B cell (primary cell): ENCODE data around the gene LMAN1L. TPM values are rescaled to one million over a fixed set of nuclear protein-coding genes. Genes with fewer than 3 reads are reported as not detected.

ENCODE experiments used
- ATAC-seq: fragments of 200-7000 bp; cut with Tn5 transposase; one replicate; pipeline ENCODE4 v1.10.0; 2021; ENCODE audit warnings: low read depth, mild to moderate bottlenecking, moderate number of reproducible peaks, moderate library complexity
- CTCF ChIA-PET: fragments of 350-600 bp; sonication (Branson Sonifier 250); formaldehyde crosslinking; loops from one replicate; lab custom pipeline; 2021; ENCODE audit warnings: antibody characterized with exemption, inconsistent platforms; lab: Charles Lee
- POLR2A ChIA-PET: fragments of 350-600 bp; sonication (Branson Sonifier 250); formaldehyde crosslinking; loops from one replicate; lab custom pipeline; 2021; ENCODE audit warnings: antibody characterized with exemption; lab: Charles Lee
- DNase-seq: peaks from one replicate; pipeline ENCODE4 v3.0.0; 2013
- H2AFZ ChIP-seq: 2 replicates; pipeline ENCODE4 v1.6.1; 2012; ENCODE audit warnings: mild to moderate bottlenecking, low read depth, low read length; ENCODE audit not compliant: insufficient read depth, poor library complexity, severe bottlenecking
- H3K27ac ChIP-seq, 2 donors: 1 replicate in 1 of 2; 2 replicates in 1 of 2; pipeline ENCODE4 v1.5.1; 2012 to 2013; ENCODE audit warnings: low read length in 2 of 2, mild to moderate bottlenecking in 2 of 2, moderate library complexity in 1 of 2
- H3K27me3 ChIP-seq, 4 experiments: fragments of 200-600 bp in 1 of 4; sonication (generic) in 1 of 4; replicated peaks in 1 of 4; 1 replicate in 2 of 4; 2 replicates in 2 of 4; pipeline versions ENCODE4 v1.6.1 to v1.7.0; 2013 to 2016; ENCODE audit warnings: low read length in 3 of 4, mild to moderate bottlenecking in 2 of 4, mixed read lengths in 1 of 4, moderate library complexity in 1 of 4; ENCODE audit not compliant: insufficient read depth in 4 of 4, control insufficient read depth in 3 of 4; ENCODE audit errors: control extremely low read depth in 1 of 4
- H3K36me3 ChIP-seq, 2 experiments: replicated peaks in 1 of 2; 1 replicate in 1 of 2; 2 replicates in 1 of 2; pipeline versions ENCODE4 v1.6.1 to v1.7.1; 2013; ENCODE audit warnings: low read length in 1 of 2; ENCODE audit not compliant: insufficient read depth in 2 of 2, control insufficient read depth in 1 of 2; ENCODE audit errors: control extremely low read depth in 1 of 2, extremely low read depth in 1 of 2
- H3K4me1 ChIP-seq, 2 donors: fragments of 200-600 bp in 1 of 2; sonication (generic) in 1 of 2; 1 replicate in 1 of 2; 2 replicates in 1 of 2; pipeline versions ENCODE4 v1.5.1 to v1.6.1; 2013 to 2017; ENCODE audit warnings: low read length in 2 of 2; ENCODE audit not compliant: control insufficient read depth in 2 of 2, insufficient read depth in 2 of 2
- H3K4me2 ChIP-seq: replicated peaks from 2 replicates; pipeline ENCODE3; 2012; ENCODE audit warnings: mild to moderate bottlenecking, low read depth, low read length; ENCODE audit not compliant: poor library complexity, severe bottlenecking
- H3K4me3 ChIP-seq, 5 experiments: fragments of 200-600 bp in 1 of 5; sonication (generic) in 1 of 5; 1 replicate in 3 of 5; 2 replicates in 2 of 5; pipeline versions ENCODE4 v1.5.1 to v1.7.0; 2011 to 2016; ENCODE audit warnings: low read length in 4 of 5, mild to moderate bottlenecking in 4 of 5, low read depth in 2 of 5, control low read depth in 1 of 5, moderate library complexity in 1 of 5; ENCODE audit not compliant: insufficient read depth in 1 of 5; ENCODE audit errors: control extremely low read depth in 1 of 5, extremely low read depth in 1 of 5
- H3K79me2 ChIP-seq: fragments of 200-600 bp; sonication (generic); one replicate; pipeline ENCODE4 v1.6.0; 2016; ENCODE audit warnings: low read length; ENCODE audit not compliant: control insufficient read depth, insufficient read depth
- H3K9ac ChIP-seq: fragments of 200-600 bp; sonication (generic); 2 replicates; pipeline ENCODE4 v1.6.1; 2017; ENCODE audit warnings: mild to moderate bottlenecking, low read length, moderate library complexity
- H3K9me3 ChIP-seq, 3 donors: one replicate each; pipeline versions ENCODE4 v1.6.1 to v1.7.1; 2013; ENCODE audit warnings: low read length in 2 of 3; ENCODE audit not compliant: control insufficient read depth in 2 of 3, insufficient read depth in 1 of 3; ENCODE audit errors: control extremely low read depth in 1 of 3
- H4K20me1 ChIP-seq: 2 replicates; pipeline ENCODE4 v1.6.0; 2012; ENCODE audit warnings: mild to moderate bottlenecking, low read length; ENCODE audit not compliant: insufficient read depth, control insufficient read depth, poor library complexity, severe bottlenecking
- H3K27ac Mint-ChIP-seq: one replicate; pipeline ENCODE4 v1.8.0; 2021; ENCODE audit warnings: mixed read lengths
- H3K27me3 Mint-ChIP-seq: one replicate; pipeline ENCODE4 v1.8.0; 2021; ENCODE audit warnings: mixed read lengths
- H3K4me1 Mint-ChIP-seq: one replicate; pipeline ENCODE4 v1.8.0; 2021; ENCODE audit warnings: mixed read lengths
- H3K4me3 Mint-ChIP-seq: one replicate; pipeline ENCODE4 v1.8.0; 2021; ENCODE audit warnings: mixed read lengths
- H3K9me3 Mint-ChIP-seq: one replicate; pipeline ENCODE4 v1.8.0; 2022; ENCODE audit warnings: mixed read lengths; ENCODE audit not compliant: insufficient read depth
- CTCF ChIP-seq: fragments of 200-600 bp; IDR thresholded peaks from one replicate; pipeline ENCODE4 v1.8.0; 2022; ENCODE audit warnings: antibody characterized with exemption, mild to moderate bottlenecking
- EZH2 ChIP-seq: IDR thresholded peaks from 2 replicates; pipeline ENCODE4 v1.6.1; 2012; ENCODE audit warnings: borderline replicate concordance, low read depth, mild to moderate bottlenecking, moderate library complexity, low read length; ENCODE audit not compliant: insufficient read depth, poor library complexity, severe bottlenecking
- WGBS: methylation state at CpG from one replicate; pipeline ENCODE4 v1.1.5; 2013; ENCODE audit warnings: missing lambda C conversion rate; ENCODE audit not compliant: insufficient coverage; 5-methylcytosine and 5-hydroxymethylcytosine counted together
- intact Hi-C: fragments of 100-400 bp; cut with micrococcal nuclease; formaldehyde crosslinking; loops from one replicate; pipeline ENCODE4 v1.10.0; 2022
- polyA plus RNA-seq: library from polyadenylated mRNA; depleted of rRNA; stranded (reverse); fragments of >200 nt; gene quantifications from 2 replicates; pipeline ENCODE4 v1.2.3, GENCODE V29; 2012
- total RNA-seq, 2 donors: library from RNA; stranded (reverse); fragments of 120-200 nt in 1 of 2; gene quantifications; 1 replicate in 1 of 2; 2 replicates in 1 of 2; pipeline versions ENCODE4 v1.2.3 to v1.2.4, GENCODE V29; 2013 to 2022

Gene LMAN1L
- total and polyA plus RNA-seq, 2 donors (not counting 1 experiment from before 2014, with no cell fraction given): 0.60 to 1.1 TPM

- Histone ChIP-seq H3K4me2 (peak overlapping the region; percentile 88), H3K79me2 (peaks cover 7% of the 10 kb centered on the region), H3K27ac (peak overlapping the region; percentile 44 to 81), H3K9ac (no peak overlapping the region), H3K9me3 (no peaks in the 10 kb centered on the region), H2AFZ (peak overlapping the region; percentile 46), H3K4me1 (peaks cover 26 to 40% of the 10 kb centered on the region in 2 donors), H3K4me3 (no peak overlapping the region), H3K36me3 (peaks cover 0 to 26% of the 10 kb centered on the region in 2 experiments), H4K20me1 (no peaks in the 10 kb centered on the region), H3K27me3 (no peaks in the 10 kb centered on the region)
- no peaks in the 10 kb centered on the region for H3K9me3 Mint-ChIP-seq
- H3K4me3 Mint-ChIP-seq: peak overlapping the region; percentile 45
- POLR2A ChIA-PET: interaction anchor here (0.7 kb wide), 1 partner anchor 505 kb away, joined by 5 read pairs; no protein-coding TSS in a partner anchor
- no peak for ATAC-seq
- intact Hi-C loops: loop anchor here (5.0 kb wide), 1 partner anchor 57 kb away; no protein-coding TSS in a partner anchor
- CTCF ChIA-PET: interaction anchor here (1.0 to 10.2 kb wide), 9 partner anchors 9 to 210 kb away, joined by 3 to 98 read pairs (median 6); no protein-coding TSS in a partner anchor
- H3K27ac Mint-ChIP-seq: peak overlapping the region; percentile 90
- no peak for DNase-seq
- no peak for TF ChIP-seq CTCF
- TF ChIP-seq EZH2: no peak
- WGBS: 97% methylated on average over 4 of the region's 12 CpGs
- peaks cover 44% of the 10 kb centered on the region for H3K4me1 Mint-ChIP-seq
- H3K27me3 Mint-ChIP-seq: no peaks in the 10 kb centered on the region
Observed at GRCh38 chr15:74844319-74845207, 31.9 kb downstream of the LMAN1L start.

DNA sequence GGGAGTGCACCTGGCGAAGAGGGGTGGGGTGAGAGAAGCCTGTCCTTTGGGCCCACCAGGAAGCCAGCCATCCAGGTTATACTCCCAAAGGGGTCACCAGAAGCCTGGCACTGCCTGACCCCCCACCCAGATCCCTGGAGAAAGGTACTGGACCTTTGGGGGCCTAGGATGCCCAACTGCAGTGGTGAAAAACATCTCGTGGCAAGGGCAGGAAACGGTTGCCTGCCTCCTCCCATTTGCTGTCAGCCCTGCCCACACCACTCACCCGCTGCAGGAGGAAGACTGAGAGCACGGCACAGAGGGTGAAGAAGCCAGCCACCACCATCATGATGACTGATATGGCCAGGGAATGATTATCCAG lies 32.6 kb downstream of the LMAN1L start:
- Mint-ChIP-seq H3K4me1 (peaks cover 46% of the 10 kb centered on the region), H3K9me3 (no peaks in the 10 kb centered on the region), H3K4me3 (peak overlapping the region; percentile 45), H3K27me3 (no peaks in the 10 kb centered on the region), H3K27ac (peak overlapping the region; percentile 90)
- H4K20me1 ChIP-seq: no peaks in the 10 kb centered on the region
- ATAC-seq: no peak
- DNase-seq: peak; percentile 50
- ChIA-PET CTCF (interaction anchor here (1.0 to 10.2 kb wide), 8 partner anchors 11 to 211 kb away, joined by 3 to 98 read pairs (median 6); no protein-coding TSS in a partner anchor), POLR2A (no interaction called here)
- peak overlapping the region; percentile 46 for H2AFZ ChIP-seq
- TF ChIP-seq CTCF: no peak
- TF ChIP-seq EZH2: no peak
- peaks cover 26 to 40% of the 10 kb centered on the region in 2 donors for H3K4me1 ChIP-seq
- H3K27me3 ChIP-seq: no peaks in the 10 kb centered on the region
- H3K4me3 ChIP-seq: no peak overlapping the region
- peaks cover 7% of the 10 kb centered on the region for H3K79me2 ChIP-seq
- peak overlapping the region; percentile 44 to 81 for H3K27ac ChIP-seq
- H3K9me3 ChIP-seq: no peaks in the 10 kb centered on the region
- H3K36me3 ChIP-seq: peaks cover 1 to 32% of the 10 kb centered on the region in 2 experiments
- H3K9ac ChIP-seq: no peak overlapping the region
- intact Hi-C loops: no loop called here
- peak overlapping the region; percentile 48 for H3K4me2 ChIP-seq
- 6% methylated on average over 2 of the region's 5 CpGs for WGBS
